Mucosa of descending colon (tissue), 3 donors: ENCODE results near the gene PRKCB. TPM values are rescaled to one million over a fixed set of nuclear protein-coding genes. Genes with fewer than 3 reads are reported as not detected.

Source experiments
- ATAC-seq: fragments of 200-7000 bp; cut with Tn5 transposase; one replicate; pipeline ENCODE4 v1.9.1; 2020; ENCODE audit warnings: mild to moderate bottlenecking, moderate library complexity
- DNase-seq, 3 donors: peaks; one replicate each; pipeline ENCODE4 v3.0.0-alpha.2; 2020
- H3K36me3 ChIP-seq: fragments of 200-600 bp; one replicate; pipeline ENCODE4 v1.8.0; 2021; ENCODE audit warnings: low read depth, mild to moderate bottlenecking
- H3K4me1 ChIP-seq: fragments of 200-600 bp; one replicate; pipeline ENCODE4 v1.8.0; 2021; ENCODE audit warnings: low read depth, mild to moderate bottlenecking
- H3K4me3 ChIP-seq: fragments of 200-600 bp; one replicate; pipeline ENCODE4 v1.8.0; 2021; ENCODE audit warnings: mild to moderate bottlenecking
- H3K9me3 ChIP-seq: fragments of 200-600 bp; one replicate; pipeline ENCODE4 v1.8.0; 2021; ENCODE audit warnings: mild to moderate bottlenecking
- CTCF ChIP-seq: fragments of 200-600 bp; IDR thresholded peaks from one replicate; pipeline ENCODE4 v1.8.0; 2022; ENCODE audit warnings: antibody characterized with exemption, mild to moderate bottlenecking
- intact Hi-C, 2 donors: fragments of 100-400 bp; cut with DNase I in 1 of 2; cut with micrococcal nuclease in 1 of 2; formaldehyde crosslinking; loops; one replicate each; pipeline versions ENCODE4 v1.11.0 to v1.11.1; 2022; cut with DNase I, micrococcal nuclease
- total RNA-seq, 3 donors: library from RNA; stranded (reverse); fragmentation: NEBNext Ultra II Directional in 2 of 3; extraction: Animal tissue kit (Norgen Biotek cat#: 25700) in 2 of 3; gene quantifications; one replicate each; pipeline versions ENCODE4 v1.2.1 to v1.2.4, GENCODE V29; 2021 to 2023
- donor health status: DM: no; HTN: no; CAD: no; lungs with moderate emphysema.
- donor health status: DM: no; HTN: no; CAD: no.
- donor health status: DM: no; HTN: yes; CAD: no.

PRKCB gene
- total RNA-seq, 3 donors from 2014 or later = 7.4 to 29.0 (median 8.2) TPM

- no peak for TF ChIP-seq CTCF
- no peaks in the 10 kb centered on the region for H3K4me1 ChIP-seq
- DNase-seq (no peak), ATAC-seq (no peak)
- no peaks in the 10 kb centered on the region for H3K36me3 ChIP-seq
- no peaks in the 10 kb centered on the region for H3K9me3 ChIP-seq
- no peak overlapping the region for H3K4me3 ChIP-seq
- intact Hi-C loops = no loop called here
These were observed 296.4 kb downstream of the PRKCB start for GRCh38 chr16:24132048-24132796.

GRCh38 chr16:24132797-24133155 lies 297.0 kb downstream of the PRKCB start:
- intact Hi-C loops = no loop called here
- no peak for ATAC-seq
- DNase-seq = no peak
- Histone ChIP-seq H3K36me3 (no peaks in the 10 kb centered on the region), H3K4me1 (no peaks in the 10 kb centered on the region), H3K9me3 (no peaks in the 10 kb centered on the region), H3K4me3 (no peak overlapping the region)
- no peak for TF ChIP-seq CTCF

DNA sequence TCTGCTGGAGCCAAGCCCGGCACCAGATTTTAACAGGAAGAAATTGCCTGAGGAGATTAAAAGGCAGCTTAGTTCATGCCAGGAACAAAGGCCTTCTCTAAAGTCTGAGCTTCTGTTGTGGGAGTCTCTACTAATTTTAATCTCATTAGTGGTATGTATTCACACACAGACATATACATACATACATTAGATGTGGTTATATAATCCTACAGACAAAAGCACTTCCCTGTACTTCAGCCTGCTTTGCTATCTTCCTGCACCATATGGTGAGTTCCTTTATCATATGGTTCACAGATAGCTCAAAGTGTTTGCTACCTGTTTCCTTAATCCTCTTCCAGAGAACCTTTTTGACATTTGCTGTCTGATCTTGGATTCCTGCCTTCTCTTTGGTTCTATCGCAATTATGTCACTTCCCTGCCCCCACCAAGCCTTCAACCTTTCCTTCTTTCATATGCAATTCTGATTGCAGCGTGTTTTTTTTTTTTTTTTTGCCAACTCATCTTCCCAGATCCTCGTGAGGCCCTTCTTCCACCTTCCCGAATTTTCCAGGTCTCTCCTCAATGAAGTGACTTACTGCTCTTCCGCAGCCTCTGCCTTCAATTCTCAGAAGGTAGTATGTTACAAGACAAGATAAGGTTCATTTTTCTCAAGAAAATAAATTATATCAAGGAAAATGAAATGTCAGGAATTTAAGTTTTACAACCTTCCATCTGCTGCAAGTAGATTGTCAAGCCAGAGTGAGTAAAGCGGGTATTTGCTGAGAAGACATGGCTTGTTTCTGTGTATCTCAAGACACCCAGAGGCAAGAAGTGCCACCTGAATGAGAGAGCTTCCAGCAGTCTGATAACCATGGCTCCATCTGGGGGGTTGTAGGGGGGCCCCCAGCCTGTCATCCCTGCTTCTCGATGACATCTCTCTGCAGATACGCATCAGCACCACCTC lies 300.1 kb downstream of the PRKCB start:
- ATAC-seq (no peak), DNase-seq (no peak)
- intact Hi-C loops = no loop called here
- no peaks in the 10 kb centered on the region for H3K4me1 ChIP-seq
- H3K36me3 ChIP-seq = no peaks in the 10 kb centered on the region
- H3K4me3 ChIP-seq = no peak overlapping the region
- TF ChIP-seq CTCF = no peak
- no peaks in the 10 kb centered on the region for H3K9me3 ChIP-seq

- no peak for TF ChIP-seq CTCF
- Histone ChIP-seq H3K4me1 (no peaks in the 10 kb centered on the region), H3K9me3 (no peaks in the 10 kb centered on the region), H3K4me3 (no peak overlapping the region), H3K36me3 (no peaks in the 10 kb centered on the region)
- intact Hi-C loops = no loop called here
- ATAC-seq (no peak), DNase-seq (no peak)
These were observed 302.2 kb downstream of the PRKCB start for GRCh38 chr16:24138024-24138423.

- H3K9me3 ChIP-seq = no peaks in the 10 kb centered on the region
- ATAC-seq (no peak), DNase-seq (no peak)
- H3K4me1 ChIP-seq = no peaks in the 10 kb centered on the region
- H3K36me3 ChIP-seq = no peaks in the 10 kb centered on the region
- intact Hi-C loops = no loop called here
- no peak overlapping the region for H3K4me3 ChIP-seq
- no peak for TF ChIP-seq CTCF
These were observed 302.8 kb downstream of the PRKCB start for GRCh38 chr16:24138575-24138974.
